ENCODE results near the gene MED25.

MED25 gene

GRCh38 chr19:49817964-49818648 is at the start of gene MED25:
TSS of gene MED25 (plus strand) at chr19:49818289. CDS start at chr19:49818342, 53 bp downstream.
- in situ Hi-C loops (cut with HindIII; ENCODE audit: low sequenced_read_pairs): no loop called here

- in situ Hi-C loops (cut with HindIII; ENCODE audit: low sequenced_read_pairs): no loop called here
Observed at GRCh38 chr19:49770529-49770928, 47.6 kb upstream of the MED25 start.

- in situ Hi-C loops (cut with HindIII; ENCODE audit: low sequenced_read_pairs): no loop called here
Observed at GRCh38 chr19:49771674-49772139, 46.4 kb upstream of the MED25 start.

GRCh38 chr19:49772850-49773432 is 45.1 kb upstream of the MED25 start:
- in situ Hi-C loops (cut with HindIII; ENCODE audit: low sequenced_read_pairs): no loop called here

- in situ Hi-C loops (cut with HindIII; ENCODE audit: low sequenced_read_pairs): no loop called here
Observed at GRCh38 chr19:49773663-49774350, 44.3 kb upstream of the MED25 start.

GRCh38 chr19:49774969-49775368 is 43.1 kb upstream of the MED25 start:
- in situ Hi-C loops (cut with HindIII; ENCODE audit: low sequenced_read_pairs): no loop called here

GRCh38 chr19:49775742-49776370 is 42.2 kb upstream of the MED25 start:
- in situ Hi-C loops (cut with HindIII; ENCODE audit: low sequenced_read_pairs): no loop called here

- in situ Hi-C loops (cut with HindIII; ENCODE audit: low sequenced_read_pairs): no loop called here
Observed at GRCh38 chr19:49776371-49776764, 41.7 kb upstream of the MED25 start.

- in situ Hi-C loops (cut with HindIII; ENCODE audit: low sequenced_read_pairs): no loop called here
Observed at GRCh38 chr19:49779731-49780555, 38.1 kb upstream of the MED25 start.

- in situ Hi-C loops (cut with HindIII; ENCODE audit: low sequenced_read_pairs): no loop called here
Observed at GRCh38 chr19:49780861-49781260, 37.2 kb upstream of the MED25 start.

- in situ Hi-C loops (cut with HindIII; ENCODE audit: low sequenced_read_pairs): no loop called here
Observed at GRCh38 chr19:49781394-49781793, 36.7 kb upstream of the MED25 start.

GRCh38 chr19:49782515-49782914 is 35.6 kb upstream of the MED25 start:
- in situ Hi-C loops (cut with HindIII; ENCODE audit: low sequenced_read_pairs): no loop called here

GRCh38 chr19:49786376-49786820 is 31.7 kb upstream of the MED25 start:
- in situ Hi-C loops (cut with HindIII; ENCODE audit: low sequenced_read_pairs): no loop called here

- in situ Hi-C loops (cut with HindIII; ENCODE audit: low sequenced_read_pairs): no loop called here
Observed at GRCh38 chr19:49787746-49788145, 30.3 kb upstream of the MED25 start.

- in situ Hi-C loops (cut with HindIII; ENCODE audit: low sequenced_read_pairs): no loop called here
Observed at GRCh38 chr19:49788857-49789256, 29.2 kb upstream of the MED25 start.

GRCh38 chr19:49790866-49791265 is 27.2 kb upstream of the MED25 start:
- in situ Hi-C loops (cut with HindIII; ENCODE audit: low sequenced_read_pairs): no loop called here

GRCh38 chr19:49791776-49792445 is 26.2 kb upstream of the MED25 start:
- in situ Hi-C loops (cut with HindIII; ENCODE audit: low sequenced_read_pairs): no loop called here

GRCh38 chr19:49792829-49793560 is 25.1 kb upstream of the MED25 start:
- in situ Hi-C loops (cut with HindIII; ENCODE audit: low sequenced_read_pairs): no loop called here

GRCh38 chr19:49793561-49793840 is 24.6 kb upstream of the MED25 start:
- in situ Hi-C loops (cut with HindIII; ENCODE audit: low sequenced_read_pairs): no loop called here

GRCh38 chr19:49795615-49796014 is 22.5 kb upstream of the MED25 start:
- in situ Hi-C loops (cut with HindIII; ENCODE audit: low sequenced_read_pairs): no loop called here
